Measurements from ENCODE around the gene LYPD6B. TPM values are rescaled to one million over a fixed set of nuclear protein-coding genes. Genes with fewer than 3 reads are reported as not detected.

LYPD6B gene
- total RNA-seq, 1 donor from 2014 or later: 10.1 TPM

DNA sequence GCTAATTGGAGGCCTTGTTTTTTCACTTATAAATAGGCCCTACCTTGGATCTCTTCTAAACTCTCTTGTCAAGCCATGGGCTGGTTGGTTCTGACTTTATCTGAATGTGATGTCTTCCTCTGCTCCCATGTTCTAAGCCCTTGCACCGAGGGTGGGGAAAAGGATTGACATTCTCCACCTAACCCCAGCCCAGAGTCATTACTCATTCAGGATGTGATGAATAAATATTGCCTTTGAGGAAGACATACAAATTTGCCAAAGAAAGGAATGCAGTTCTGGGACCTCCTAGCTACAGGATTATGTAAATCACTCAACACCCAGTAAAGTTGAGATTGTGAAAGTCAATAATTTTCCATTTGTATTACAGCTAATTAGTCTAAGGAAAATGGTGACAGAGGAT, 149.8 kb downstream of the LYPD6B start:
- intact Hi-C loops (cut with DNase I): no loop called here
- H3K27ac ChIP-seq: no peak overlapping the region
- no peak for DNase-seq (ENCODE audit: extremely low spot score in 2 of 2)
- no peak overlapping the region for H3K4me3 ChIP-seq
- no peaks in the 10 kb centered on the region for H3K27me3 ChIP-seq
- H3K9me3 ChIP-seq: no peaks in the 10 kb centered on the region
- no peaks in the 10 kb centered on the region for H3K36me3 ChIP-seq
- TF ChIP-seq POLR2AphosphoS5 (IDR thresholded peaks at IDR 0.05; ENCODE audit: insufficient read depth in 1 of 2, low read depth in 1 of 2): no peak
- TF ChIP-seq POLR2A (IDR thresholded peaks at IDR 0.05): no peak
- TF ChIP-seq, protein P1, sequence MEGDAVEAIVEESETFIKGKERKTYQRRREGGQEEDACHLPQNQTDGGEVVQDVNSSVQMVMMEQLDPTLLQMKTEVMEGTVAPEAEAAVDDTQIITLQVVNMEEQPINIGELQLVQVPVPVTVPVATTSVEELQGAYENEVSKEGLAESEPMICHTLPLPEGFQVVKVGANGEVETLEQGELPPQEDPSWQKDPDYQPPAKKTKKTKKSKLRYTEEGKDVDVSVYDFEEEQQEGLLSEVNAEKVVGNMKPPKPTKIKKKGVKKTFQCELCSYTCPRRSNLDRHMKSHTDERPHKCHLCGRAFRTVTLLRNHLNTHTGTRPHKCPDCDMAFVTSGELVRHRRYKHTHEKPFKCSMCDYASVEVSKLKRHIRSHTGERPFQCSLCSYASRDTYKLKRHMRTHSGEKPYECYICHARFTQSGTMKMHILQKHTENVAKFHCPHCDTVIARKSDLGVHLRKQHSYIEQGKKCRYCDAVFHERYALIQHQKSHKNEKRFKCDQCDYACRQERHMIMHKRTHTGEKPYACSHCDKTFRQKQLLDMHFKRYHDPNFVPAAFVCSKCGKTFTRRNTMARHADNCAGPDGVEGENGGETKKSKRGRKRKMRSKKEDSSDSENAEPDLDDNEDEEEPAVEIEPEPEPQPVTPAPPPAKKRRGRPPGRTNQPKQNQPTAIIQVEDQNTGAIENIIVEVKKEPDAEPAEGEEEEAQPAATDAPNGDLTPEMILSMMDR (IDR thresholded peaks at IDR 0.05): no peak
- H3K4me1 ChIP-seq: no peaks in the 10 kb centered on the region

DNA sequence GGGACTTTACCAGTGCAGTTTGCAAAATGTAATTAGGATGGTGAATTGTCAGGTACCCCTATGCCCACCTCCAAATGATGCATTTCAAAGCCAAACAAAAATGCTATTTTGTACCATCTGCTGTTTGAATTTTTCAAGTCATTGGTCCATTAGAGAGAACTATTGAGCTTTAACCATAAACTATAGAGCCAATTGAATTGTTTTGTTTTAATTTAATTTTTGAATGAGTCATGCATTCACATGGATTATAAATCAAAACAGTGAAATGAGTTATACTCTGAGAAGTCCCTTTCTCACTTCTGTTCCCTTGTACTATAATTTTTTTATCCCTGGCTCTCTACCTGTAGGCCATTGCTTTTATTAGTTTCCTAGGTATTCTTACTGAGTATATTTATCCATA, 151.3 kb downstream of the LYPD6B start:
- Histone ChIP-seq H3K36me3 (no peaks in the 10 kb centered on the region), H3K27ac (no peak overlapping the region), H3K4me3 (no peak overlapping the region), H3K9me3 (no peaks in the 10 kb centered on the region), H3K4me1 (no peaks in the 10 kb centered on the region), H3K27me3 (no peaks in the 10 kb centered on the region)
- intact Hi-C loops (cut with DNase I): no loop called here
- no peak for DNase-seq (ENCODE audit: extremely low spot score in 2 of 2)
- TF ChIP-seq POLR2A (IDR thresholded peaks at IDR 0.05) (no peak), POLR2AphosphoS5 (IDR thresholded peaks at IDR 0.05; ENCODE audit: insufficient read depth in 1 of 2, low read depth in 1 of 2) (no peak)
- TF ChIP-seq, protein P1 (IDR thresholded peaks at IDR 0.05): no peak

DNA sequence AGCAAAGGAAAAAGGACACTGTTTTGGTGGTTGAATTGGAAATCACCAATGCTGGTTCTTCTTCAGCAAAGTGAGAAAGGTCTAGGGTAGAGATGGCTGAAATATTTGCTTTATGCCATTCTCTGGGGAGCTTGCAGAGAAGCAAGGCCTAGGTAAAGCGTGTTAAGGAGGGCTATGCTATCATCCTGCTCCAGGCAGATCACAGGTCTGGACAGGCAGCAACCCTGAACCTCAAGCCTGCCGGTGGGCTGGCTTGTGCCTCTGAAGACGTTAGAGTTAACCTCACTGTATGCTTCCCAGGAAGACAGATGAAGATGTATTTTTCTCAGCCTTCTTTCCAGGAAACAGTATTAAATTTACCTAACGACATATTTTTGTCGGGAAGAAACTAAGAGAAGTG, 153.4 kb downstream of the LYPD6B start:
- intact Hi-C loops (cut with DNase I): no loop called here
- no peak overlapping the region for H3K27ac ChIP-seq
- no peak overlapping the region for H3K4me3 ChIP-seq
- H3K9me3 ChIP-seq: no peaks in the 10 kb centered on the region
- no peak for DNase-seq (ENCODE audit: extremely low spot score in 2 of 2)
- H3K36me3 ChIP-seq: no peaks in the 10 kb centered on the region
- no peak for TF ChIP-seq POLR2AphosphoS5 (IDR thresholded peaks at IDR 0.05; ENCODE audit: insufficient read depth in 1 of 2, low read depth in 1 of 2)
- no peak for TF ChIP-seq POLR2A (IDR thresholded peaks at IDR 0.05)
- TF ChIP-seq, protein P1 (IDR thresholded peaks at IDR 0.05): no peak
- no peaks in the 10 kb centered on the region for H3K27me3 ChIP-seq
- H3K4me1 ChIP-seq: no peaks in the 10 kb centered on the region

DNA sequence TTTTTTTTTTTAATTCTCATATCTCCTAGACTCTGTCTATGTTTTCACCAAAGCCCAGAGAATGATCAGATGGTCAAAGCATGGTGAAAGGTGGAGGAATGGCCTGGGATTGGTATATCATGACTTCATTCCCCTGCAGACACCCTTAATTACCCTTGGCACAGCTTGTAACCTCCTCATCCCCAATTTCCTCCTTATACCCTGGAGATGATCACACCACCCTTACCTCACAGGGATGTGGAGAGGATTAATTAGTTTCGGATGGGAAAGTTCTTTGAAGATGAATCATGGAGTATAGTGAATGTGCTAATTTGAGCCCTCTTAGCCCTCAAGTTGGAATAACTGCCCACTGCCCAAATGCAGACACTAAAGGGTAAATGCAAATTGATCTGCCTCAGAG, 153.9 kb downstream of the LYPD6B start:
- Histone ChIP-seq H3K4me1 (no peaks in the 10 kb centered on the region), H3K9me3 (no peaks in the 10 kb centered on the region), H3K27ac (no peak overlapping the region), H3K36me3 (no peaks in the 10 kb centered on the region), H3K4me3 (no peak overlapping the region), H3K27me3 (no peaks in the 10 kb centered on the region)
- DNase-seq (ENCODE audit: extremely low spot score in 2 of 2): no peak
- no peak for TF ChIP-seq POLR2A (IDR thresholded peaks at IDR 0.05)
- TF ChIP-seq POLR2AphosphoS5 (IDR thresholded peaks at IDR 0.05; ENCODE audit: insufficient read depth in 1 of 2, low read depth in 1 of 2): no peak
- TF ChIP-seq, protein P1 (IDR thresholded peaks at IDR 0.05): no peak
- intact Hi-C loops (cut with DNase I): no loop called here

DNA sequence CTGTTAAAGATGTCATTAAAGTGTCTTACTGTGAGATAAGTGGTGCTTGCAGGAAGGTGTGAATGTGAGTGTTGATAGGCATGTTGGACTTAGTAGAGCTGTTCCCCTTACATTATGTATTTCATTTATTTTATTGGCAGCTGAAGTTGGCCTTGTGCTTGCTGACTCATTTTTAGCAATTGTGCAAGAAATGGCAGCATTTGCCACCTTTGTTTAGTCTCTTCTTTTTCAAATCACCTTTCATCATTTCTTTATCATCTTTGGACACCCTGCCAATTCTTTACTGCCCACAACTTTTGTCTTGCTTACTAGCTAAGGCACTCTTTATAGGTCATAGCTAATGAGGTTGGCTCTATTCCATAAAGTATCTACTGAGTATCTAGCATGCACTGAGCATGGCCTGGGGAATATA, 161.6 kb downstream of the LYPD6B start:
- Histone ChIP-seq H3K27me3 (no peaks in the 10 kb centered on the region), H3K4me1 (no peaks in the 10 kb centered on the region), H3K9me3 (no peaks in the 10 kb centered on the region), H3K27ac (no peak overlapping the region), H3K36me3 (no peaks in the 10 kb centered on the region), H3K4me3 (no peak overlapping the region)
- TF ChIP-seq, protein P1 (IDR thresholded peaks at IDR 0.05): no peak
- TF ChIP-seq POLR2AphosphoS5 (IDR thresholded peaks at IDR 0.05; ENCODE audit: insufficient read depth in 1 of 2, low read depth in 1 of 2): peak in 1 of 2 donors; percentile 22
- intact Hi-C loops (cut with DNase I): no loop called here
- no peak for DNase-seq (ENCODE audit: extremely low spot score in 2 of 2)

All from vagina (tissue), 2 donors.